ENCODE measurements around the gene CCDC66.
"Not testable (repeated sequence)": the region's sequence is repeated elsewhere in the genome, so short reads cannot be mapped to it uniquely, and the experiment has no call there.

Gene CCDC66

GRCh38 chr3:56556908-56557830 is at the start of gene CCDC66:
CCDC66 (plus strand) TSS chr3:56557175; CDS start chr3:56557243, 68 bp downstream.
- peak; percentile 87 for DNase-seq

GRCh38 chr3:56519641-56520040 is 37.3 kb upstream of the CCDC66 start:
- DNase-seq, result no peak

- DNase-seq, result no peak
Measured at GRCh38 chr3:56522374-56522773, 34.6 kb upstream of the CCDC66 start.

GRCh38 chr3:56525291-56525690 is 31.7 kb upstream of the CCDC66 start:
- DNase-seq, result no peak

GRCh38 chr3:56536735-56537134 is 20.2 kb upstream of the CCDC66 start:
- DNase-seq, result peak; percentile 13

GRCh38 chr3:56547486-56547885 is 9.5 kb upstream of the CCDC66 start:
- DNase-seq, result peak; percentile 40

GRCh38 chr3:56557831-56558170 is 826 bp downstream of the CCDC66 start:
- no peak for DNase-seq

GRCh38 chr3:56573501-56573900 is 16.5 kb downstream of the CCDC66 start:
- DNase-seq, result no peak

GRCh38 chr3:56581941-56582340 is 25.0 kb downstream of the CCDC66 start:
- not testable (repeated sequence) for DNase-seq

GRCh38 chr3:56584275-56584674 is 27.3 kb downstream of the CCDC66 start:
- DNase-seq, result not testable (repeated sequence)

- DNase-seq, result no peak
Measured at GRCh38 chr3:56590814-56591213, 33.8 kb downstream of the CCDC66 start.

GRCh38 chr3:56591262-56591661 is 34.3 kb downstream of the CCDC66 start:
- no peak for DNase-seq

GRCh38 chr3:56593455-56594158 is 36.6 kb downstream of the CCDC66 start:
- DNase-seq, result peak; percentile 63

GRCh38 chr3:56595975-56596840 is 39.2 kb downstream of the CCDC66 start:
- no peak for DNase-seq

GRCh38 chr3:56608479-56608878 is 51.5 kb downstream of the CCDC66 start:
- not testable (repeated sequence) for DNase-seq

- no peak for DNase-seq
Measured at GRCh38 chr3:56610669-56611335, 53.8 kb downstream of the CCDC66 start.

GRCh38 chr3:56611364-56611763 is 54.4 kb downstream of the CCDC66 start:
- no peak for DNase-seq

GRCh38 chr3:56612146-56612545 is 55.2 kb downstream of the CCDC66 start:
- DNase-seq, result no peak

- DNase-seq, result no peak
Measured at GRCh38 chr3:56613016-56613415, 56.0 kb downstream of the CCDC66 start.

GRCh38 chr3:56616478-56617006 is 59.6 kb downstream of the CCDC66 start:
- DNase-seq, result no peak

GRCh38 chr3:56620371-56620770 is 63.4 kb downstream of the CCDC66 start:
- no peak for DNase-seq

GRCh38 chr3:56621681-56622080 is 64.7 kb downstream of the CCDC66 start:
- peak; percentile 58 for DNase-seq
